ENCODE results near the gene PLEKHG4B.

PLEKHG4B gene

GRCh38 chr5:79821-80220 lies 12.1 kb upstream of the PLEKHG4B start:
- Histone ChIP-seq H3F3A (ENCODE audit: insufficient read depth, low read length) (no peaks in the 10 kb centered on the region), H3K27ac (ENCODE audit: low read length) (no peak overlapping the region), H3K27me3 (replicated peaks; ENCODE audit: insufficient read depth, low read length) (peaks cover 36% of the 10 kb centered on the region), H3K9me2 (replicated peaks; ENCODE audit: insufficient read depth, low read length) (no peaks in the 10 kb centered on the region), H3K4me3 (ENCODE audit: low read length) (no peak overlapping the region), H3K4me1 (ENCODE audit: low read length) (no peaks in the 10 kb centered on the region), H3K79me2 (ENCODE audit: low read length) (no peaks in the 10 kb centered on the region), H3K9ac (ENCODE audit: low read length) (no peak overlapping the region), H3K4me2 (ENCODE audit: low read depth, low read length) (no peak overlapping the region), H2AFZ (ENCODE audit: low read length) (no peak overlapping the region), H3K36me3 (replicated peaks; ENCODE audit: insufficient read depth, low read length) (no peaks in the 10 kb centered on the region), H3K9me3 (replicated peaks; ENCODE audit: insufficient read depth, low read length) (no peaks in the 10 kb centered on the region), H4K20me1 (ENCODE audit: insufficient read depth, low read length) (no peaks in the 10 kb centered on the region)
- DNase-seq: no peak
- no peak for TF ChIP-seq EZH2 (optimal IDR thresholded peaks at IDR 0.05; ENCODE audit: low read depth, low read length)
- TF ChIP-seq EZH2phosphoT487 (IDR thresholded peaks at IDR 0.05; ENCODE audit: low read length): no peak
- TF ChIP-seq, protein P1, sequence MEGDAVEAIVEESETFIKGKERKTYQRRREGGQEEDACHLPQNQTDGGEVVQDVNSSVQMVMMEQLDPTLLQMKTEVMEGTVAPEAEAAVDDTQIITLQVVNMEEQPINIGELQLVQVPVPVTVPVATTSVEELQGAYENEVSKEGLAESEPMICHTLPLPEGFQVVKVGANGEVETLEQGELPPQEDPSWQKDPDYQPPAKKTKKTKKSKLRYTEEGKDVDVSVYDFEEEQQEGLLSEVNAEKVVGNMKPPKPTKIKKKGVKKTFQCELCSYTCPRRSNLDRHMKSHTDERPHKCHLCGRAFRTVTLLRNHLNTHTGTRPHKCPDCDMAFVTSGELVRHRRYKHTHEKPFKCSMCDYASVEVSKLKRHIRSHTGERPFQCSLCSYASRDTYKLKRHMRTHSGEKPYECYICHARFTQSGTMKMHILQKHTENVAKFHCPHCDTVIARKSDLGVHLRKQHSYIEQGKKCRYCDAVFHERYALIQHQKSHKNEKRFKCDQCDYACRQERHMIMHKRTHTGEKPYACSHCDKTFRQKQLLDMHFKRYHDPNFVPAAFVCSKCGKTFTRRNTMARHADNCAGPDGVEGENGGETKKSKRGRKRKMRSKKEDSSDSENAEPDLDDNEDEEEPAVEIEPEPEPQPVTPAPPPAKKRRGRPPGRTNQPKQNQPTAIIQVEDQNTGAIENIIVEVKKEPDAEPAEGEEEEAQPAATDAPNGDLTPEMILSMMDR (IDR thresholded peaks at IDR 0.05; ENCODE audit: low read length): no peak

GRCh38 chr5:81391-82021 lies 10.5 kb upstream of the PLEKHG4B start:
- H3K4me1 ChIP-seq (ENCODE audit: low read length): no peaks in the 10 kb centered on the region
- H3K27ac ChIP-seq (ENCODE audit: low read length): no peak overlapping the region
- H3F3A ChIP-seq (ENCODE audit: insufficient read depth, low read length): no peaks in the 10 kb centered on the region
- no peaks in the 10 kb centered on the region for H3K79me2 ChIP-seq (ENCODE audit: low read length)
- peaks cover 25% of the 10 kb centered on the region for H3K27me3 ChIP-seq (replicated peaks; ENCODE audit: insufficient read depth, low read length)
- no peaks in the 10 kb centered on the region for H4K20me1 ChIP-seq (ENCODE audit: insufficient read depth, low read length)
- TF ChIP-seq EZH2phosphoT487 (IDR thresholded peaks at IDR 0.05; ENCODE audit: low read length): no peak
- no peak for TF ChIP-seq EZH2 (optimal IDR thresholded peaks at IDR 0.05; ENCODE audit: low read depth, low read length)
- TF ChIP-seq, protein P1 (IDR thresholded peaks at IDR 0.05; ENCODE audit: low read length): no peak
- H3K9me2 ChIP-seq (replicated peaks; ENCODE audit: insufficient read depth, low read length): no peaks in the 10 kb centered on the region
- no peak overlapping the region for H2AFZ ChIP-seq (ENCODE audit: low read length)
- H3K4me3 ChIP-seq (ENCODE audit: low read length): no peak overlapping the region
- no peak for DNase-seq
- H3K36me3 ChIP-seq (replicated peaks; ENCODE audit: insufficient read depth, low read length): no peaks in the 10 kb centered on the region
- H3K4me2 ChIP-seq (ENCODE audit: low read depth, low read length): no peak overlapping the region
- H3K9me3 ChIP-seq (replicated peaks; ENCODE audit: insufficient read depth, low read length): no peaks in the 10 kb centered on the region
- no peak overlapping the region for H3K9ac ChIP-seq (ENCODE audit: low read length)

DNA sequence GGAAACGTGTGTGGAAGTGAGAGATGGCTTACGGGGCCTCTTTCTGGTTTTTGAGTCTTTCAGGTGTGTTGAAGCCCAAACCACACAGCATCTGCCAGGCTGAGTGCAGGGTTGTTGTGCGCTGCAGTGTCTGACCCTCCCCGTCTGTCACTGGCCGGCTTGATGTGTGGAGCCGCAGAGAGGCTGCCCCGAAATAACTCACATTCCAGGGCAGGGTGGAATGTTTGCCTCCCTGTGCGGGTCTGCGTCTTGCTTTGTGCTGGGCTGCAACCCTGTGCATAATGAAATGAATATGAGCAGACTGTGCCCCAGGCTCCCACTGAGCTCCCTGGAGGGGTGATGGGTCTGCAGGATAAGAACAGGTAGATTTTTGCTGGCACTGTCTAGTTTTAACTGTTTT lies 9.9 kb upstream of the PLEKHG4B start:
- H3K36me3 ChIP-seq (replicated peaks; ENCODE audit: insufficient read depth, low read length): no peaks in the 10 kb centered on the region
- H3K4me1 ChIP-seq (ENCODE audit: low read length): no peaks in the 10 kb centered on the region
- no peaks in the 10 kb centered on the region for H3F3A ChIP-seq (ENCODE audit: insufficient read depth, low read length)
- H3K27ac ChIP-seq (ENCODE audit: low read length): no peak overlapping the region
- TF ChIP-seq EZH2 (optimal IDR thresholded peaks at IDR 0.05; ENCODE audit: low read depth, low read length) (no peak), EZH2phosphoT487 (IDR thresholded peaks at IDR 0.05; ENCODE audit: low read length) (no peak)
- TF ChIP-seq, protein P1 (IDR thresholded peaks at IDR 0.05; ENCODE audit: low read length): no peak
- no peak overlapping the region for H3K9ac ChIP-seq (ENCODE audit: low read length)
- H3K4me3 ChIP-seq (ENCODE audit: low read length): no peak overlapping the region
- H2AFZ ChIP-seq (ENCODE audit: low read length): no peak overlapping the region
- H3K27me3 ChIP-seq (replicated peaks; ENCODE audit: insufficient read depth, low read length): peaks cover 24% of the 10 kb centered on the region
- H3K9me2 ChIP-seq (replicated peaks; ENCODE audit: insufficient read depth, low read length): no peaks in the 10 kb centered on the region
- H3K79me2 ChIP-seq (ENCODE audit: low read length): no peaks in the 10 kb centered on the region
- no peak overlapping the region for H3K4me2 ChIP-seq (ENCODE audit: low read depth, low read length)
- DNase-seq: no peak
- H4K20me1 ChIP-seq (ENCODE audit: insufficient read depth, low read length): no peaks in the 10 kb centered on the region
- H3K9me3 ChIP-seq (replicated peaks; ENCODE audit: insufficient read depth, low read length): no peaks in the 10 kb centered on the region

Data from MM.1S (cell line).